HG02885 (cell line): ENCODE measurements around the gene NUMB.

Experiments used
- ATAC-seq: cut with Tn5 transposase; IDR thresholded peaks from one replicate; pipeline ENCODE4 v1.9.1; 2021; ENCODE audit warnings: mild to moderate bottlenecking; ENCODE audit not compliant: unreplicated experiment, poor library complexity

The NUMB gene

GRCh38 chr14:73250317-73250713 is 208.0 kb downstream of the NUMB start:
- no peak for ATAC-seq

GRCh38 chr14:73249564-73250316 is 208.6 kb downstream of the NUMB start:
- no peak for ATAC-seq

- ATAC-seq: no peak
Measured at GRCh38 chr14:73249108-73249507, 209.2 kb downstream of the NUMB start.

DNA sequence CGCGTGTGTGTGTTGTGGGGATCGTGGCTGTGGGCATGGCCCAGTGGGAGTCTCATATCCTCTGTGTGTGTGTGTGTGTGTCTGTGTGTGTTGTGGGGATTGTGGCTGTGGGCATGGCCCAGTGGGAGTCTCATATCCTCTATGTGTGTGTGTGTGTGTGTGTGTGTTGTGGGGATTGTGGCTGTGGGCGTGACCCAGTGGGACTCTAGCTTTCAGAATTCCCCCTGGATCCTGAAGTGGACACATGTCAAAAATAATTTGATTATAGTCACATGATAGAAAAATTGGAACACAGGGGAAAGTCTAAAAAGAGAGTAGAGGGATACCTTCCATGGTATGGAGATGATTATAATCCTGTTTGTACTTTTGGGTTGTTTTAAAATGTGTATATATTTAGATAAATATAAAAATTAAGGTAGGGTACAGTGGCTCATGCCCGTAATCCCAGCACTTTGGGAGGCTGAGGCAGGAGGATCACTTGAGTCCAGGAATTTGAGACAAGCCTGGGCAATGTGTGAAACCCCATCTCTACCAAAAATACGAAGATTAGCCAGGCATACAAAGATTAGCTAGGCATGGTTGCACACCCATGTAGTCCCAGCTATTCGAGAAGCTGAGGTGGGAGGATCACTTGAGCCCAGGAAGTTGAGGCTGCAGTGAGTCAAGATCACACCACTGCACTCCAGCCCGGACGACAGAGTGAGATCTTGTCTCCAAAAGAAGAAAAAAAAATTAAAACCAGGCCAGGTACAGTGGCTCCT is 210.1 kb downstream of the NUMB start:
- peak; percentile 45 for ATAC-seq

DNA sequence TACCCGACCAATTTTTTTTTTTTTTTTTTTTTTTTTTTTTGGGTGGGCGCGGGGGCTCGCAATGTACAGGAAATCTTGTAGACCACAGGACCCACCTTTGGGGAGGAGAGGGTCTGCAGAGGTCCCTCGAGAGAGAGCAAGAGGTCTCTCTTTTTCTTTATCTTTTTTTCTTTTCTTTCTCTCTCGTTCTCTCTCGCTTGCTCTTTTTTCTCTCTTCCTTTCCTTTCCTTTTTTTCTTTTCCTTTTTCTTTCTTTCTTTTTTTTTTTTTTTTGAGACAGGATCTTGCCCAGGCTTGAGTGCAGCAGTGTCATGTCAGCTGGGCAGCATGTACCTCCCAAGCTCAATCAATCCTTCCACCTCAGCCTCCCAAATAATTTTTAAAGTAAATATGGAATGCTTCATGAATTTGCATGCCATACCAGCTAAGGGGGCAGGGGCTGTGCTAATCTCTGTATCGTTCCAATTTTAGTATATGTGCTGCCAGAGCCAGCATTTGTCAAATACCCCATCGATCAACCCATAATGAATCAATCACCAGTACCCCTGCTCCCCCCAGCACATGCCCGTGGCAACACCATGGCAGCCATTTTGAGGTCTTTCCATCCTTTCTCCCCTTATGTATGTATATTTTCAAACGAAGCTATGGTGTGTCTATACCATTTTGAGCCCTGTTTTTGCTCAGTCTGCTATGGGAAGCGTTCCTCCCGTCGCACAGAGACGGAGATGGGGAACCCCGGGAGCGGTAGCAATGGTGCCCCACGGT is 211.8 kb downstream of the NUMB start:
- no peak for ATAC-seq

- peak; percentile 67 for ATAC-seq
Measured at GRCh38 chr14:73245480-73246325, 212.6 kb downstream of the NUMB start.

- no peak for ATAC-seq
Measured at GRCh38 chr14:73244541-73245290, 213.6 kb downstream of the NUMB start.

GRCh38 chr14:73243748-73244147 is 214.6 kb downstream of the NUMB start:
- no peak for ATAC-seq

- no peak for ATAC-seq
Measured at GRCh38 chr14:73243341-73243740, 215.0 kb downstream of the NUMB start.

DNA sequence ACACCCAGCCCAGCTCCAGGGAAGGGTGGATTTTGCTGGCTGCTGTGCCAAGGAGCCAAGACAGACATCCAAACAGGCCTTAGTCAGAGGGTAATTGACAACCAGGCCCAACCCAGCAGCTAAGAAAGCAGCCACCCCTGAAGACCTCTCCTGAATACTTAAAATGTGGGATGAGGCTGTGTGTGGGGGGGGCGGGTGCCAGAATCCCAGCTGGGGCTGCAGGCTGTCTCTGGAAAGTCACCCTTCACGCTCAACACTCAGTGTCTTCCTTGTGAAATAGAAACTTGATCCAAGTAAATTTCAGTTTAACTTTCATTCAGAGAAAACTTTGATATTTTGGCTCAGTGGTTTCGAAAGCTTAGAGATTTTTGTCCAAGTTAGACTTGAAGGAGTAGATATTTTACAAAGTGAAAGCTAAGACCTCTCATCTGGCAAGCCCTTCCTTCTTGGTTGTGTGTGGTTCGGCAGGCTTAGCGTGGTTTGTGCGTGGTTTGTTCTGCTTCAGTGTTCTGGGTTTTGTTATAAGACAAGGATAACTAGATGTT is 215.9 kb downstream of the NUMB start:
- ATAC-seq: no peak

DNA sequence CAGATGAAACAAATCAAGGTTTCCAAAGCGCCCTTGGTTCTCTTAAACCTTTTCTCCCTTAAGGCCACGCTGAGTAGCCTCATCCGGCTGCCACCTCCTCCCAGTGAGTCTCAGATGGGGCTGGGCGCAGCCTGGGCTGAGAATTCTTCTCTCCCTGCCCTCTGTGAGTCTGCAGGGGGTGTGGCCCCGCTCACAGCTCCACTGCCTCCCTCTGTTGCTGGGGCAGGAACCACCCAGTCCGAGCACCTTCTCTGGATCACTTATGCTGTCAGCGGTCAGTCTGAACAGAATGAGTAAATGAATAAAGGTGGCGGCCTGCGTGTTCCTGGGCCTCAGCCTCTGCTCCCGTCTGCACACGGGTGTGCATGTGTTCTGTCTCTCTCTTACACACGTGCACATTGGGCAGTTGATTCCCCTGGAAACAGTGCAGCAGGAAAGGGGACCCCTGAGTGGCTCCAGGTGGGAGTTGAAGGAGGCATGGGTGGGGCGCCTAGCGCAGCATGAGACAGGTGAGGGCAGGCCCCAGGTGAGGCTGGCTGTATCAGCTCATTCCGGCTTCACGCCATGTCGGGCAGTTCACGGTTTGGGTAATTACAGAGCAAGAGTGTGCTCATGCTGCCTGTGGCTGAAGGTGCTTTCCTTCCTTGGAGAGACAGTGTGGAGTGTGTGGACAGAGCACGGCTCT is 216.7 kb downstream of the NUMB start:
- no peak for ATAC-seq

GRCh38 chr14:73240816-73241480 is 217.4 kb downstream of the NUMB start:
- ATAC-seq: no peak

DNA sequence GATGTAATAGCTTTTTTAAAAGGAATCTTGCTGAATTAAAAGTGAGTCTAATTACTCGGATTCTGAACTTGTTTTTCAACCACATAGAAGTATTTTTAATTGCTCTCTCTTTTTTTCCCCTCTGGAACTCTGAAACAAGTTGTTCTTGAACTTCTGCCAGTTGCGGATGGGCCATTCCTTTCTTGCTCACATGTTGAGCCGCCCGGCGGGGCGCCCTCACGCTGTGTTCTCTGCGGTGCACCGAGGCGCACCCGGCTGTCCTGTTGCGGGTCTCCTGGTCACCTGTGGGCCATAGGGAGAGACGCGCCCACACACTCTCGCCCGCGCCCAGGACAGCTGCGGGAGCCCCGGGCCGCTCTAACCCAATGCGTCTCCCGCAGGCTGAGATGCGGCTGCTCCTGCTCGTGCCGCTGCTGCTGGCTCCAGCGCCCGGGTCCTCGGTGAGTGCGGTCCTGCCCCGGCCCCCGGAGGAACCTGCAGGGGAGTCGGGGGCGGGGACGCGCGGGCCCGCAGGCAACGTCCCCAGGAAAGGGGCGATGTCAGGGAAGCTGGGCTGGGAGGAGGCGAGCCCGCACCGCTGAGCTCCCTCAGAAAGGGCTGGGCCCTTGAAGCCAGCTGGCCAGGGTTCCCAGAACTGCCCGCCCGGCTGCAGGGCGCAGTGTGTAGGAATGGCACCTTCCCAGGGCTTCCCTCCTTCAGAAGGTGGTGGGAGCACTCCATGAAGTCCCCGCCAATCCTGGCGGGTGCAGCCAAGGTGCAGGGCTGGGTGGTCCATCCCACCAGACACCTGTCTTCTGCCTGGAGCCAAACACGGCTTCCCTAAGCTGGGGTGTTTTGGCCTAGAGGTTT is 218.7 kb downstream of the NUMB start:
- ATAC-seq: no peak

DNA sequence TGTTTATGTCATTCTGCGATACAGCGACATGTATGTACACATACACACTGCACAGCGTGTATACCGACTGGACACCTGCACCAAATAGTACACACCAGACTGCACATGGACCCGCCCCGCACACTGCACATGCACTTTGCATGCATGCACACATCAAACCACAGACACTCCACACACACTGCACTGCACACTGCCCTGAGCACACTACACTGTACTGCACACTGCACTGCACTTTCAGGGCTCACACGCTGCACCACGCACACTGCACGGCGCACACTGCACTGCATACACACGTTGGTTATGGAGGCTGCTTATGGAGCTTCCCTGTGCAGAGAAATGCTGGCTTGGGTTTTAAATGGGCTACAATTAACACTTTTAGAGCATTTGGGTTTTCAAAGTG is 219.4 kb downstream of the NUMB start:
- no peak for ATAC-seq

GRCh38 chr14:73238424-73238852 is 219.9 kb downstream of the NUMB start:
- ATAC-seq: no peak

- no peak for ATAC-seq
Measured at GRCh38 chr14:73237786-73238423, 220.4 kb downstream of the NUMB start.
